ENCODE results near the gene LMAN2L. TPM values are rescaled to one million over a fixed set of nuclear protein-coding genes. Genes with fewer than 3 reads are reported as not detected.
A peak's percentile ranks its signal among the peaks of the same experiment; 100 is the strongest.

The LMAN2L gene
- polyA plus RNA-seq, 1 donor: 28.5 TPM

- DNase-seq: peak; percentile 91
These were observed 20.4 kb upstream of the LMAN2L start, which contains the start of gene CNNM4 for GRCh38 chr2:96760036-96760985. TSS of gene CNNM4 (plus strand) at chr2:96760902. CDS start at chr2:96761000, 98 bp downstream.

GRCh38 chr2:96759548-96759947, 19.7 kb upstream of the LMAN2L start:
- no peak for DNase-seq

- no peak for DNase-seq
These were observed 19.1 kb upstream of the LMAN2L start for GRCh38 chr2:96758987-96759386.

GRCh38 chr2:96757477-96757860, 17.6 kb upstream of the LMAN2L start:
- no peak for DNase-seq

- DNase-seq: no peak
These were observed 17.1 kb upstream of the LMAN2L start for GRCh38 chr2:96756788-96757476.

GRCh38 chr2:96754317-96754716, 14.5 kb upstream of the LMAN2L start:
- no peak for DNase-seq

- no peak for DNase-seq
These were observed 13.9 kb upstream of the LMAN2L start for GRCh38 chr2:96753661-96754282.

- no peak for DNase-seq
These were observed 11.9 kb upstream of the LMAN2L start for GRCh38 chr2:96751800-96752199.

GRCh38 chr2:96747061-96747617, 7.3 kb upstream of the LMAN2L start:
- DNase-seq: no peak

- DNase-seq: no peak
These were observed 710 bp downstream of the LMAN2L start for GRCh38 chr2:96739076-96739632.

- no peak for DNase-seq
These were observed 2.0 kb downstream of the LMAN2L start for GRCh38 chr2:96737831-96738230.

- no peak for DNase-seq
These were observed 2.6 kb downstream of the LMAN2L start for GRCh38 chr2:96737251-96737650.

GRCh38 chr2:96734880-96735583, 4.8 kb downstream of the LMAN2L start:
- DNase-seq: no peak

- DNase-seq: no peak
These were observed 5.9 kb downstream of the LMAN2L start for GRCh38 chr2:96733931-96734330.

GRCh38 chr2:96730212-96730611, 9.7 kb downstream of the LMAN2L start:
- DNase-seq: no peak

GRCh38 chr2:96729748-96730147, 10.1 kb downstream of the LMAN2L start:
- no peak for DNase-seq

GRCh38 chr2:96727431-96727830, 12.4 kb downstream of the LMAN2L start:
- DNase-seq: no peak

- no peak for DNase-seq
These were observed 13.7 kb downstream of the LMAN2L start for GRCh38 chr2:96726131-96726530.

GRCh38 chr2:96716388-96716787, 23.5 kb downstream of the LMAN2L start:
- DNase-seq: no peak

GRCh38 chr2:96715658-96716057, 24.2 kb downstream of the LMAN2L start:
- DNase-seq: no peak

- DNase-seq: no peak
These were observed 28.9 kb downstream of the LMAN2L start for GRCh38 chr2:96710985-96711384.
